AG08396 (cell line): Measurements from ENCODE around the gene MNX1.

ENCODE experiments used
- DNase-seq: peaks from one replicate; pipeline ENCODE4 v3.0.0; 2012; ENCODE audit warnings: low spot score, mixed read lengths

Gene MNX1

GRCh38 chr7:157032644-157033482 is 22.4 kb upstream of the MNX1 start:
- DNase-seq, result no peak

GRCh38 chr7:157032128-157032527 is 21.7 kb upstream of the MNX1 start:
- no peak for DNase-seq

- DNase-seq, result no peak
Measured at GRCh38 chr7:157028199-157028903, 17.9 kb upstream of the MNX1 start.

- no peak for DNase-seq
Measured at GRCh38 chr7:157027568-157028198, 17.2 kb upstream of the MNX1 start.

- DNase-seq, result no peak
Measured at GRCh38 chr7:157024716-157025115, 14.3 kb upstream of the MNX1 start.

- no peak for DNase-seq
Measured at GRCh38 chr7:157023589-157023905, 13.1 kb upstream of the MNX1 start.

- DNase-seq, result no peak
Measured at GRCh38 chr7:157022681-157023588, 12.5 kb upstream of the MNX1 start.

GRCh38 chr7:157021871-157022680 is 11.6 kb upstream of the MNX1 start:
- no peak for DNase-seq

GRCh38 chr7:157021071-157021870 is 10.8 kb upstream of the MNX1 start:
- DNase-seq, result no peak

GRCh38 chr7:157020514-157021070 is 10.1 kb upstream of the MNX1 start:
- DNase-seq, result no peak

GRCh38 chr7:157019718-157020451 is 9.4 kb upstream of the MNX1 start:
- no peak for DNase-seq

- DNase-seq, result no peak
Measured at GRCh38 chr7:157018997-157019608, 8.6 kb upstream of the MNX1 start.

- no peak for DNase-seq
Measured at GRCh38 chr7:157018328-157018996, 8.0 kb upstream of the MNX1 start.

GRCh38 chr7:157017603-157018327 is 7.3 kb upstream of the MNX1 start:
- DNase-seq, result no peak

- no peak for DNase-seq
Measured at GRCh38 chr7:157017149-157017548, 6.7 kb upstream of the MNX1 start.

- no peak for DNase-seq
Measured at GRCh38 chr7:157016352-157017041, 6.0 kb upstream of the MNX1 start.

GRCh38 chr7:157016024-157016351 is 5.5 kb upstream of the MNX1 start:
- no peak for DNase-seq
